ENCODE data around the gene ANTKMT.

ANTKMT gene

DNA sequence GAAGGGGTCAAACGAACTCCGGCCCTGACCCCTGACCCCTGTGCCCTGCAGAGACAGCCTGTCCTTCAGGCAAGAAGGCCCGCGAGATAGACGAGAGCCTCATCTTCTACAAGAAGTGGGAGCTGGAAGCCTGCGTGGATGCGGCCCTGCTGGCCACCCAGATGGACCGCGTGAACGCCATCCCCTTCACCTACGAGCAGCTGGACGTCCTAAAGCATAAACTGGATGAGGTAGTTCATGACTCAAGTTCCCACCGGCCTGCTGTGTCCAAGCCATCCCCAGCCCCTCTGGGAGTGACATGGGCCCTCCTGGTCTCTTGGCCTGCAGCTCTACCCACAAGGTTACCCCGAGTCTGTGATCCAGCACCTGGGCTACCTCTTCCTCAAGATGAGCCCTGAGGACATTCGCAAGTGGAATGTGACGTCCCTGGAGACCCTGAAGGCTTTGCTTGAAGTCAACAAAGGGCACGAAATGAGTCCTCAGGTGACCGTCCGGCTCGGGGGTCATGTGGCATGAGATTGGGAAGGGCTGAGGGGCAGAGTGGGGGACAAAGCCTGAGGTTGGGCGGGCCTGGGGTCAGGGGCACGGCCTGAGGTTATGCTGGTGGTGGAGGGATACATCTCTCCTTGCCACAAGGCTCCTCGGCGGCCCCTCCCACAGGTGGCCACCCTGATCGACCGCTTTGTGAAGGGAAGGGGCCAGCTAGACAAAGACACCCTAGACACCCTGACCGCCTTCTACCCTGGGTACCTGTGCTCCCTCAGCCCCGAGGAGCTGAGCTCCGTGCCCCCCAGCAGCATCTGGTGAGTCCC, 45.3 kb downstream of the ANTKMT start:
- DNase-seq, result no peak

- no peak for DNase-seq
Observed at GRCh38 chr16:766820-767640, 46.1 kb downstream of the ANTKMT start.

- no peak for DNase-seq
Observed at GRCh38 chr16:767743-768235, 46.8 kb downstream of the ANTKMT start.

DNA sequence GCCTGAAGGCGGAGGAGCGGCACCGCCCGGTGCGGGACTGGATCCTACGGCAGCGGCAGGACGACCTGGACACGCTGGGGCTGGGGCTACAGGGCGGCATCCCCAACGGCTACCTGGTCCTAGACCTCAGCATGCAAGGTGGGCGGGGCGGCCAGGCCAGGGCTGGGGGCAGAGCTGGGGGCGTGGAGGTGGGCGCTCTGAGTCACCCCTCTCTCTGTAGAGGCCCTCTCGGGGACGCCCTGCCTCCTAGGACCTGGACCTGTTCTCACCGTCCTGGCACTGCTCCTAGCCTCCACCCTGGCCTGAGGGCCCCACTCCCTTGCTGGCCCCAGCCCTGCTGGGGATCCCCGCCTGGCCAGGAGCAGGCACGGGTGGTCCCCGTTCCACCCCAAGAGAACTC, 47.5 kb downstream of the ANTKMT start:
- no peak for DNase-seq

DNA sequence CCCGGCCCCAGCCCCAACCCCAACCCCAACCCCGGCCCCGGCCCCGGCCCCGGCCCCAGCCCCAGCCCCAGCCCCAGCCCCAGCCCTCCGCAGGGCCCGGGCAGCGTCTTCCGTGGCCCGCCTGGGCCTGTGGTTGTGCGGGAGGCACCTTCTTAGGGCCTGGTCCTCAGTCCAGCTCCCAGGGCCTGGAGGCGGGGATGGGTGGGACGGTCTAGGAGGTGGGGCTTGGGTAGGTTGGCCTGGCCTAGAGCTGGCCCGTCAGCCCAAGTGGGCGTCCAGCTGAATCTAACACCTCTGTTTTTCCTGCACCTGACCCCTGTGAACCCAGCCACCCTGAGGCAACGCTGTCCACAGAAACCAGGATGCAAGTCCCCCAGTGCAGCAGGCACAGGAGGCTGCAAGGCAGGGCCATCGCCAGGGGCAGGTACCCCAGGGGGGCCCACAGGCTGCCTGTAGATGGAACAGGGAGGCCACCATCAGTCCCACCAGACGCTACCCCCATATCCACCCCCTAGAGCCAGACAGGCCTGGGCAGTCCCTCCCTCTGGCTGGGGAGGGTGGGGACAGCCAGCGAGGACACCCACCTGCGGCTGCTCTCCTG, 48.3 kb downstream of the ANTKMT start:
- no peak for DNase-seq

DNA sequence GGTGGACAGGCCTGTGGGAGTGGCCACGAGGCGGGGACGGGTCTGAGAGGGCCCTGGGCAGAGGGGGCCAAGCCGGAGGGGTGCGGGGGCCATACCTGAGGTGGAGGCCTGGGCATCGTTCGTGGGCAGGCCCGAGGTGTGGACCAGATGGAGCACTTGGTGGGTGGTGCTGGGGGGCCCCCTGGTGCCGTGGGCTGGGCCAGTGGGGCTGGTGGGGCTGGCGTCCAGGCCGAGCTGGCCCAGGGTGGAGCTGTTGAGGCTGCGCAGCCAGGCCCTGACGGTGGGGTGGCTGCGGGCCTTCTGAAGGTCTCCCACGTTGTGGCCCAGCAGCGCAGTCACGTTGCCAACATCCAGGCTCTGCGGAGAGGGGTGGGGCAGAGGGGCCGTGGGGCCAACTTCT, 49.0 kb downstream of the ANTKMT start:
- no peak for DNase-seq

GRCh38 chr16:770411-770810, 49.5 kb downstream of the ANTKMT start:
- DNase-seq, result no peak

Measured in inflammatory macrophage treated with lipopolysaccharide for 1 hour (primary cell).